ENCODE results near the gene FAU. TPM values are rescaled to one million over a fixed set of nuclear protein-coding genes. Genes with fewer than 3 reads are reported as not detected.

FAU gene
- total and polyA plus RNA-seq, 9 of the 15 experiments (the other 6 are each of a cell fraction or from before 2014, with no cell fraction given), result 433 to 1,827 (median 942) TPM

DNA sequence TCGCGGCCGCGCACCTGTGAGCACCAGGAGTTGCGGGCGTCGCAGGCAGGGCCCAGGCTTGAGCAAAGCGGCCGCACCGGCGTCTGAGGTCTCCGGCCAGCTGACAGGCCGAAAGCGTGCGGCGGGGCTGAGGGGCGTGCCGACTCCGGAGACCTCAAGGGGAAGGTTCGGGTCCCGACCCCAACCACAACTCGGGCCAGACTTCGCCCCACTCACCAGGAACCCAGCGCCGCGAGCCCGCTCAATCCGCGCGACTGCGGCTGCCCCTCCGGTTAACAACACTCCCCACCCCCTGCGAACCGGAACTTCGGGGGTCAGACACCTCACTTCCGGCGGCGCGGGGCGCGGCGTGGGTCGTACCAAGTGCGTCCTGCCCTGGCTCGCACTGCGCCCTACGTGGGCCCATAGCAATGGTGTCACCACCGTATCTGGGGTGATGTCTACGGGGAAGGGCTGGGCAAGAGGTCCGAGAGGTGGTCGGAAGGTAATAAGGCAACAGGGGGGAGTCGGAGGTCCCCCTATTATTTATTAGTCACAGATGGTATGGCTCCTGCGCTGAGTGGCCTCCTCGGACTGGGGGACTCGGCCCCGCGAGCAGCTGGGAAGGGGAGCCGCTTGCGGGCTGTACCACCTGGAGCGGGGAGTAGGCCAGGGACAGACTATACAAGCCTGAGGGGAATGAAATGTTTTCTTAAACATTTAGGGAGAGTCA, 12.5 kb upstream of the FAU start, which contains the start of gene SYVN1 (continued):
- TF ChIP-seq, protein P1, sequence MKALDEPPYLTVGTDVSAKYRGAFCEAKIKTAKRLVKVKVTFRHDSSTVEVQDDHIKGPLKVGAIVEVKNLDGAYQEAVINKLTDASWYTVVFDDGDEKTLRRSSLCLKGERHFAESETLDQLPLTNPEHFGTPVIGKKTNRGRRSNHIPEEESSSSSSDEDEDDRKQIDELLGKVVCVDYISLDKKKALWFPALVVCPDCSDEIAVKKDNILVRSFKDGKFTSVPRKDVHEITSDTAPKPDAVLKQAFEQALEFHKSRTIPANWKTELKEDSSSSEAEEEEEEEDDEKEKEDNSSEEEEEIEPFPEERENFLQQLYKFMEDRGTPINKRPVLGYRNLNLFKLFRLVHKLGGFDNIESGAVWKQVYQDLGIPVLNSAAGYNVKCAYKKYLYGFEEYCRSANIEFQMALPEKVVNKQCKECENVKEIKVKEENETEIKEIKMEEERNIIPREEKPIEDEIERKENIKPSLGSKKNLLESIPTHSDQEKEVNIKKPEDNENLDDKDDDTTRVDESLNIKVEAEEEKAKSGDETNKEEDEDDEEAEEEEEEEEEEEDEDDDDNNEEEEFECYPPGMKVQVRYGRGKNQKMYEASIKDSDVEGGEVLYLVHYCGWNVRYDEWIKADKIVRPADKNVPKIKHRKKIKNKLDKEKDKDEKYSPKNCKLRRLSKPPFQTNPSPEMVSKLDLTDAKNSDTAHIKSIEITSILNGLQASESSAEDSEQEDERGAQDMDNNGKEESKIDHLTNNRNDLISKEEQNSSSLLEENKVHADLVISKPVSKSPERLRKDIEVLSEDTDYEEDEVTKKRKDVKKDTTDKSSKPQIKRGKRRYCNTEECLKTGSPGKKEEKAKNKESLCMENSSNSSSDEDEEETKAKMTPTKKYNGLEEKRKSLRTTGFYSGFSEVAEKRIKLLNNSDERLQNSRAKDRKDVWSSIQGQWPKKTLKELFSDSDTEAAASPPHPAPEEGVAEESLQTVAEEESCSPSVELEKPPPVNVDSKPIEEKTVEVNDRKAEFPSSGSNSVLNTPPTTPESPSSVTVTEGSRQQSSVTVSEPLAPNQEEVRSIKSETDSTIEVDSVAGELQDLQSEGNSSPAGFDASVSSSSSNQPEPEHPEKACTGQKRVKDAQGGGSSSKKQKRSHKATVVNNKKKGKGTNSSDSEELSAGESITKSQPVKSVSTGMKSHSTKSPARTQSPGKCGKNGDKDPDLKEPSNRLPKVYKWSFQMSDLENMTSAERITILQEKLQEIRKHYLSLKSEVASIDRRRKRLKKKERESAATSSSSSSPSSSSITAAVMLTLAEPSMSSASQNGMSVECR (CRISPR knock-in tag; IDR thresholded peaks at IDR 0.05), result peak; percentile 97
- TF ChIP-seq, protein P2, sequence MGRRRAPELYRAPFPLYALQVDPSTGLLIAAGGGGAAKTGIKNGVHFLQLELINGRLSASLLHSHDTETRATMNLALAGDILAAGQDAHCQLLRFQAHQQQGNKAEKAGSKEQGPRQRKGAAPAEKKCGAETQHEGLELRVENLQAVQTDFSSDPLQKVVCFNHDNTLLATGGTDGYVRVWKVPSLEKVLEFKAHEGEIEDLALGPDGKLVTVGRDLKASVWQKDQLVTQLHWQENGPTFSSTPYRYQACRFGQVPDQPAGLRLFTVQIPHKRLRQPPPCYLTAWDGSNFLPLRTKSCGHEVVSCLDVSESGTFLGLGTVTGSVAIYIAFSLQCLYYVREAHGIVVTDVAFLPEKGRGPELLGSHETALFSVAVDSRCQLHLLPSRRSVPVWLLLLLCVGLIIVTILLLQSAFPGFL (CRISPR knock-in tag; IDR thresholded peaks at IDR 0.05), result no peak
- TF ChIP-seq ZNF766 (CRISPR knock-in tag; conservative IDR thresholded peaks at IDR 0.05), result peak; percentile 72; the same call in 1 of the 2 replicates
- peak; percentile 96; the same call in 1 of the 2 replicates for TF ChIP-seq KAT7 (CRISPR knock-in tag; IDR thresholded peaks at IDR 0.05; ENCODE audit: borderline replicate concordance)
- no peak for TF ChIP-seq JUNB (CRISPR knock-in tag; conservative IDR thresholded peaks at IDR 0.05)
- peak; percentile 91 for TF ChIP-seq CXXC5 (CRISPR knock-in tag; IDR thresholded peaks at IDR 0.05)
- peak; percentile 85; the same call in 1 of the 2 replicates for TF ChIP-seq TOE1 (IDR thresholded peaks at IDR 0.05; ENCODE audit: borderline replicate concordance)
- TF ChIP-seq TOE1 (CRISPR knock-in tag; IDR thresholded peaks at IDR 0.05; ENCODE audit: borderline replicate concordance, low read depth), result no peak
- TF ChIP-seq CBFA2T3 (IDR thresholded peaks at IDR 0.05), result 0 out of 2 replicates have a peak, but pooled peaks have one; percentile 30
- peak; percentile 90 for TF ChIP-seq POLR2A (conservative IDR thresholded peaks at IDR 0.05)
- TF ChIP-seq FOSL1 (tag; conservative IDR thresholded peaks at IDR 0.05), result peak; percentile 76
- TF ChIP-seq LCOR (CRISPR knock-in tag; IDR thresholded peaks at IDR 0.05), result peak; percentile 64; the same call in 1 of the 2 replicates
- TF ChIP-seq SMAD4 (CRISPR knock-in tag; conservative IDR thresholded peaks at IDR 0.05), result peak; percentile 48
- TF ChIP-seq JUND (IDR thresholded peaks at IDR 0.05; ENCODE audit: borderline replicate concordance, low read depth, low read length), result peak; percentile 94
- peak; percentile 45; the same call in 1 of the 3 replicates for TF ChIP-seq JUND (tag; IDR thresholded peaks at IDR 0.05; ENCODE audit: borderline replicate concordance, low read depth, low read length)
- TF ChIP-seq BMI1 (IDR thresholded peaks at IDR 0.05; ENCODE audit: low read length), result no peak
- 0 out of 2 replicates have a peak, but pooled peaks have one; percentile 23 for TF ChIP-seq SMAD3 (CRISPR knock-in tag; conservative IDR thresholded peaks at IDR 0.05)
- no peak for TF ChIP-seq ILK (tag; IDR thresholded peaks at IDR 0.05; ENCODE audit: borderline replicate concordance, low read depth)
- TF ChIP-seq, protein P3, sequence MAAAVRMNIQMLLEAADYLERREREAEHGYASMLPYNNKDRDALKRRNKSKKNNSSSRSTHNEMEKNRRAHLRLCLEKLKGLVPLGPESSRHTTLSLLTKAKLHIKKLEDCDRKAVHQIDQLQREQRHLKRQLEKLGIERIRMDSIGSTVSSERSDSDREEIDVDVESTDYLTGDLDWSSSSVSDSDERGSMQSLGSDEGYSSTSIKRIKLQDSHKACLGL (CRISPR knock-in tag; IDR thresholded peaks at IDR 0.05; ENCODE audit: borderline replicate concordance, poor library complexity, severe bottlenecking), result no peak
- 0 out of 2 replicates have a peak, but pooled peaks have one; percentile 5 for TF ChIP-seq FOXP1 (CRISPR knock-in tag; IDR thresholded peaks at IDR 0.05)
- TF ChIP-seq NONO (IDR thresholded peaks at IDR 0.05; ENCODE audit: low read depth in 2 of 2, low read length in 1 of 2), result peak; percentile 30 to 99; a peak in 3 of 4 replicates
- peak; percentile 78; the same call in 1 of the 2 replicates for TF ChIP-seq KLF1 (tag; IDR thresholded peaks at IDR 0.05)
- no peak for TF ChIP-seq U2AF2 (optimal IDR thresholded peaks at IDR 0.05; ENCODE audit: low read depth, low read length)
